Hepatocyte (in vitro differentiated cells): ENCODE measurements around the gene IKZF2. TPM values are rescaled to one million over a fixed set of nuclear protein-coding genes. Genes with fewer than 3 reads are reported as not detected.

Source experiments
- DNase-seq: peaks from one replicate; pipeline ENCODE4 v3.0.0-alpha.2; 2016; ENCODE audit warnings: low spot score
- H2AFZ ChIP-seq: fragments of 200-600 bp; sonication (generic); 2 replicates; pipeline ENCODE4 v1.6.0; 2016; ENCODE audit warnings: antibody characterized with exemption, mild to moderate bottlenecking
- H3K27ac ChIP-seq: fragments of 200-600 bp; sonication (generic); 2 replicates; pipeline ENCODE4 v1.5.1; 2016; ENCODE audit warnings: mild to moderate bottlenecking
- H3K27me3 ChIP-seq: fragments of 200-600 bp; sonication (generic); 2 replicates; pipeline ENCODE4 v1.6.1; 2016
- H3K36me3 ChIP-seq: fragments of 200-600 bp; sonication (generic); replicated peaks from 2 replicates; pipeline ENCODE4 v1.5.1; 2016; ENCODE audit warnings: low read depth; ENCODE audit not compliant: insufficient read depth
- H3K4me1 ChIP-seq: fragments of 200-600 bp; sonication (generic); 2 replicates; pipeline ENCODE4 v1.5.1; 2016; ENCODE audit warnings: mild to moderate bottlenecking, moderate library complexity; ENCODE audit not compliant: insufficient read depth
- H3K4me2 ChIP-seq: fragments of 200-600 bp; sonication (generic); 2 replicates; pipeline ENCODE4 v1.6.0; 2016
- H3K4me3 ChIP-seq: fragments of 200-600 bp; sonication (generic); 2 replicates; pipeline ENCODE4 v1.5.1; 2016; ENCODE audit warnings: mild to moderate bottlenecking
- H3K79me2 ChIP-seq: fragments of 200-600 bp; sonication (generic); 2 replicates; pipeline ENCODE4 v1.6.0; 2017; ENCODE audit warnings: mild to moderate bottlenecking
- H3K9me2 ChIP-seq: fragments of 200-600 bp; sonication (generic); replicated peaks from 2 replicates; pipeline ENCODE4 v1.6.0; 2017; ENCODE audit warnings: mild to moderate bottlenecking; ENCODE audit not compliant: insufficient read depth
- H3K9me3 ChIP-seq: fragments of 200-600 bp; sonication (generic); 2 replicates; pipeline ENCODE4 v1.5.1; 2016; ENCODE audit warnings: low read depth, mild to moderate bottlenecking
- H4K20me1 ChIP-seq: fragments of 200-600 bp; sonication (generic); 2 replicates; pipeline ENCODE4 v1.6.0; 2016; ENCODE audit warnings: mild to moderate bottlenecking; ENCODE audit not compliant: insufficient read depth, poor library complexity, severe bottlenecking
- CTCF ChIP-seq: fragments of 200-600 bp; sonication (generic); IDR thresholded peaks from 2 replicates; pipeline ENCODE4 v1.5.1; 2016; ENCODE audit warnings: antibody characterized with exemption, mild to moderate bottlenecking; ENCODE audit not compliant: poor library complexity
- EZH2 ChIP-seq: fragments of 200-600 bp; sonication (generic); IDR thresholded peaks from 2 replicates; pipeline ENCODE4 v1.6.1; 2016; ENCODE audit warnings: antibody characterized with exemption, mild to moderate bottlenecking, borderline replicate concordance
- EZH2phosphoT487 ChIP-seq: fragments of 200-600 bp; sonication (generic); IDR thresholded peaks from one replicate; pipeline ENCODE4 v1.6.1; 2018; ENCODE audit warnings: antibody characterized with exemption, mild to moderate bottlenecking, low read depth, moderate library complexity; ENCODE audit not compliant: unreplicated experiment, severe bottlenecking
- WGBS: methylation state at CpG from one replicate; pipeline ENCODE4 v1.1.6; 2016; ENCODE audit warnings: low lambda C conversion rate; ENCODE audit errors: missing lambda C conversion rate; 5-methylcytosine and 5-hydroxymethylcytosine counted together
- polyA plus RNA-seq: library from polyadenylated mRNA; unstranded; fragments of >200 nt; fragmentation: Nextera tagmentation; extraction: Ambion mirVana; gene quantifications from 2 replicates; pipeline ENCODE4 v1.2.1, GENCODE V29; 2016
- total RNA-seq: library from RNA; depleted of rRNA; stranded (reverse); fragments of >200 nt; gene quantifications from 2 replicates; pipeline ENCODE4 v1.2.3, GENCODE V29; 2014

IKZF2 gene
- total and polyA plus RNA-seq, 2 experiments from 2014 or later: 1.4 to 13.1 TPM

- DNase-seq: no peak
- Histone ChIP-seq H3K36me3 (no peaks in the 10 kb centered on the region), H3K79me2 (no peaks in the 10 kb centered on the region), H3K27me3 (no peaks in the 10 kb centered on the region), H3K4me2 (no peak overlapping the region), H3K27ac (no peak overlapping the region), H4K20me1 (no peaks in the 10 kb centered on the region), H3K9me3 (no peaks in the 10 kb centered on the region), H3K4me3 (no peak overlapping the region), H3K4me1 (peaks cover 4% of the 10 kb centered on the region), H3K9me2 (no peaks in the 10 kb centered on the region), H2AFZ (no peak overlapping the region)
- TF ChIP-seq EZH2 (no peak), EZH2phosphoT487 (no peak), CTCF (no peak)
- WGBS: 89% methylated on average over 3 of the region's 3 CpGs
These were observed 33.9 kb upstream of the IKZF2 start for GRCh38 chr2:213185147-213185822.

- Histone ChIP-seq H3K9me3 (no peaks in the 10 kb centered on the region), H3K79me2 (no peaks in the 10 kb centered on the region), H3K4me2 (no peak overlapping the region), H3K9me2 (no peaks in the 10 kb centered on the region), H3K36me3 (no peaks in the 10 kb centered on the region), H4K20me1 (no peaks in the 10 kb centered on the region), H3K4me3 (no peak overlapping the region), H3K27ac (no peak overlapping the region), H3K27me3 (no peaks in the 10 kb centered on the region), H2AFZ (no peak overlapping the region), H3K4me1 (no peaks in the 10 kb centered on the region)
- no peak for TF ChIP-seq EZH2phosphoT487
- no peak for TF ChIP-seq CTCF
- no peak for TF ChIP-seq EZH2
- no peak for DNase-seq
These were observed 30.3 kb upstream of the IKZF2 start for GRCh38 chr2:213181712-213182111.

GRCh38 chr2:213177679-213178078 lies 26.3 kb upstream of the IKZF2 start:
- no peak overlapping the region for H3K27ac ChIP-seq
- TF ChIP-seq CTCF: no peak
- TF ChIP-seq EZH2phosphoT487: no peak
- no peak for TF ChIP-seq EZH2
- H3K27me3 ChIP-seq: no peaks in the 10 kb centered on the region
- no peaks in the 10 kb centered on the region for H3K79me2 ChIP-seq
- H3K4me2 ChIP-seq: no peak overlapping the region
- H3K4me3 ChIP-seq: no peak overlapping the region
- H3K9me2 ChIP-seq: no peaks in the 10 kb centered on the region
- H2AFZ ChIP-seq: no peak overlapping the region
- WGBS: 88% methylated on average over 1 of the region's 1 CpG
- no peak for DNase-seq
- no peaks in the 10 kb centered on the region for H3K9me3 ChIP-seq
- H3K4me1 ChIP-seq: peaks cover 6% of the 10 kb centered on the region
- no peaks in the 10 kb centered on the region for H3K36me3 ChIP-seq
- H4K20me1 ChIP-seq: no peaks in the 10 kb centered on the region
